AG04450 (cell line): ENCODE measurements around the gene COBL. TPM values are rescaled to one million over a fixed set of nuclear protein-coding genes. Genes with fewer than 3 reads are reported as not detected.

ENCODE experiments used
- CTCF ChIA-PET: fragments of 300-600, 350-600 bp; formaldehyde crosslinking; extraction: SDS; loops from one replicate; lab custom pipeline; 2022; ENCODE audit warnings: antibody characterized with exemption, inconsistent platforms; lab: Charles Lee
- POLR2A ChIA-PET: fragments of 350-600 bp; formaldehyde crosslinking; extraction: SDS; loops from one replicate; lab custom pipeline; 2021; ENCODE audit warnings: antibody characterized with exemption, inconsistent platforms; lab: Yijun Ruan, JAX
- DNase-seq: peaks from one replicate; pipeline ENCODE4 v3.0.0-alpha.2; 2011; ENCODE audit warnings: low read depth, low spot score
- H3K27ac ChIP-seq: one replicate; pipeline ENCODE4 v1.5.1; 2012; ENCODE audit warnings: low read depth, low read length, control low read depth
- H3K27me3 ChIP-seq: one replicate; pipeline ENCODE4 v1.6.0; 2012; ENCODE audit warnings: low read length; ENCODE audit not compliant: control insufficient read depth, insufficient read depth
- H3K4me3 ChIP-seq: 2 replicates; pipeline ENCODE4 v1.5.1; 2011; ENCODE audit warnings: mild to moderate bottlenecking, low read depth, low read length, control low read depth
- H3K9me3 ChIP-seq: 2 replicates; pipeline ENCODE4 v1.5.1; 2012; ENCODE audit warnings: low read length; ENCODE audit not compliant: control insufficient read depth, insufficient read depth
- polyA plus RNA-seq: library from polyadenylated mRNA; depleted of rRNA; stranded (reverse); fragments of >200 nt; gene quantifications from 2 replicates; pipeline ENCODE4 v1.2.3, GENCODE V29; 2011
- TF ChIP-seq, protein P1 (sequence below): IDR thresholded peaks from 2 replicates; pipeline ENCODE4 v1.5.1; 2011; ENCODE audit warnings: low read depth, low read length, control low read depth, inconsistent platforms

COBL gene
- polyA plus RNA-seq, 1 experiment: 0.06 TPM

DNA sequence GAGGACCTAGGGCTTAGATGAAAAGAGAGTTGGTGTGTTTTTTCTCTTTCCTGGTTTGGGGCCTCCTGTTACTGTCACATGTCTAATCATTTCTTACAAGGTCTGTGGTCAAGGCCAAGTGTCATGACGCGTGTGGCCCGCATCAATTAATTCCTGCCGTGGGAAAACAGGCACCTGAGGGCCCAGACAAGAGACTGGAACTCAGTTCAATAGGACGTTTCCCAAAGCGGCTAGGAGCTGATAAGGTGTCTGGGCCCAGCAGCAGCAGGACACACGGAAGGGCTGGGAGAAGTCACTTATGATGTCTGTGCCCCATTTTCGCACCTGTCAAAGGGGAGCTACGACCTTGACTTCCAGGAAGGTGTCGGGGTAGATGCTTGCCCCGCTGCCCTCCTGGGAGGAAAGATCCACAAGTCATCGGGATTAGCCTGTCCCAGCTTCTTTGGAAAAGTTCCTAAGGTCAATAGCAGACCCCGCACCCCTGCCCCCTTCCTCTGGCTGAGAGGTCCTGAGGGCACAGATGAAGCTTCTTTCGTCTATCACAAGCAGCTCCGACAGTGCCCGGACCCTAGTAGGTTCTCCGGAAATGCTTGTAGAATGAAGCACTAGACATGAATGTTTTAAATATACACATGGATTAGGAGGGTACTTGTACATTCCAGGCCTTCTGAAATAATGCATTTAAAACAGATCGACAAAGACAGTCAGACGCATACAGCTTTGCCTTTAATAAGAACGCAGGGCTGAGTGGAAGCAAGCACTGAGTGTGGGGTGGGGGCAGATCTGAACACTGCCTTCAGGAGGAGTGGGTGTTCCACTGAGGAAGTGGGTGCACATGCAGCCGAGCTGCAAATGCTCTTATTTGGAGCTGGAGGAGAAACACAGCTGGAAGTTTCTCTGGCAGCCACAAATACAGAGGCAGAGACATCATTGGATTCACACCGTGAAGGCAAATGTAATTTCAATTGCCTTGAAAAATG is 296.4 kb downstream of the COBL start:
- CTCF ChIA-PET: interaction anchor here (1.1 kb wide), 1 partner anchor 9 kb away, joined by 3 read pairs; no protein-coding TSS in a partner anchor
- H3K27ac ChIP-seq: no peak overlapping the region

DNA sequence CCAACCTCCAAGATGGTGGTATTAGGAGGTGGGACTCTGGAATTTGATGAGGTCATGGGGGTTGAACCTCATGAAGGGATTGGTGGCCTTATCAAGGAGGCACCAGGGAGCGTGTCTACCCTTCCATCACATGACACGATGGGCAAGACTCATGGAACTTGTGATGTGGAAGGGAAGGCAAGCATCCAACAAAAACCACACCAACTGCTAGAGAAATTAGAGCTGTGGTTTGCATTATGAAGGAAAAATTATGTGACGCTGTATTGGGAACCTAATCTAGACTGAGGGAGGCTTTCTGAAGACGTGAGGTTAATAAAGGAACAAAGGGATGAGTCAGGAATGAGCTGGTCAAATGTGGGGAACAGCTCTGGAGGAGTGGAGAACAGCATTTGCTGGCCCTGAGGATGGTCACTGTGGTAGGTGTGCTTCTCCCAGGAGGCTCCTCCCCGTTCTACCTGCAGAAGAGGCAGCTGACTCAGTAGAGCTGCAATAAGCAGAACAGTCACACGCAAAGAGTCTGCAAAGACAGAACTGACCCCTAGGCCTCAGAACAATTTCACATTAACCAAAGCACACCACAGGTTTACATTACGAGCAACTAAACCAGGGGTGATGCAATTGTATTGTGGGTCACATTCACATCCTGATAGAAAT is 297.3 kb downstream of the COBL start:
- POLR2A ChIA-PET: interaction anchor here (0.7 kb wide), 1 partner anchor 11 kb away, joined by 3 read pairs; no protein-coding TSS in a partner anchor
- DNase-seq: no peak
- no peak overlapping the region for H3K27ac ChIP-seq
- H3K27me3 ChIP-seq: no peaks in the 10 kb centered on the region
- TF ChIP-seq, protein P1, sequence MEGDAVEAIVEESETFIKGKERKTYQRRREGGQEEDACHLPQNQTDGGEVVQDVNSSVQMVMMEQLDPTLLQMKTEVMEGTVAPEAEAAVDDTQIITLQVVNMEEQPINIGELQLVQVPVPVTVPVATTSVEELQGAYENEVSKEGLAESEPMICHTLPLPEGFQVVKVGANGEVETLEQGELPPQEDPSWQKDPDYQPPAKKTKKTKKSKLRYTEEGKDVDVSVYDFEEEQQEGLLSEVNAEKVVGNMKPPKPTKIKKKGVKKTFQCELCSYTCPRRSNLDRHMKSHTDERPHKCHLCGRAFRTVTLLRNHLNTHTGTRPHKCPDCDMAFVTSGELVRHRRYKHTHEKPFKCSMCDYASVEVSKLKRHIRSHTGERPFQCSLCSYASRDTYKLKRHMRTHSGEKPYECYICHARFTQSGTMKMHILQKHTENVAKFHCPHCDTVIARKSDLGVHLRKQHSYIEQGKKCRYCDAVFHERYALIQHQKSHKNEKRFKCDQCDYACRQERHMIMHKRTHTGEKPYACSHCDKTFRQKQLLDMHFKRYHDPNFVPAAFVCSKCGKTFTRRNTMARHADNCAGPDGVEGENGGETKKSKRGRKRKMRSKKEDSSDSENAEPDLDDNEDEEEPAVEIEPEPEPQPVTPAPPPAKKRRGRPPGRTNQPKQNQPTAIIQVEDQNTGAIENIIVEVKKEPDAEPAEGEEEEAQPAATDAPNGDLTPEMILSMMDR: no peak
- no peaks in the 10 kb centered on the region; the same call in 1 of the 2 replicates for H3K9me3 ChIP-seq
- CTCF ChIA-PET: interaction anchor here (1.1 kb wide), 1 partner anchor 10 kb away, joined by 3 read pairs; no protein-coding TSS in a partner anchor
- no peak overlapping the region for H3K4me3 ChIP-seq

More for the DNA sequence above, 296.4 kb downstream of the COBL start:
- no peak for DNase-seq
- POLR2A ChIA-PET: interaction anchor here (1.6 kb wide), 1 partner anchor 10 kb away, joined by 12 read pairs; no protein-coding TSS in a partner anchor
- TF ChIP-seq, protein P1: no peak
- Histone ChIP-seq H3K4me3 (no peak overlapping the region), H3K9me3 (no peaks in the 10 kb centered on the region; the same call in 1 of the 2 replicates), H3K27me3 (peaks cover 4% of the 10 kb centered on the region)

DNA sequence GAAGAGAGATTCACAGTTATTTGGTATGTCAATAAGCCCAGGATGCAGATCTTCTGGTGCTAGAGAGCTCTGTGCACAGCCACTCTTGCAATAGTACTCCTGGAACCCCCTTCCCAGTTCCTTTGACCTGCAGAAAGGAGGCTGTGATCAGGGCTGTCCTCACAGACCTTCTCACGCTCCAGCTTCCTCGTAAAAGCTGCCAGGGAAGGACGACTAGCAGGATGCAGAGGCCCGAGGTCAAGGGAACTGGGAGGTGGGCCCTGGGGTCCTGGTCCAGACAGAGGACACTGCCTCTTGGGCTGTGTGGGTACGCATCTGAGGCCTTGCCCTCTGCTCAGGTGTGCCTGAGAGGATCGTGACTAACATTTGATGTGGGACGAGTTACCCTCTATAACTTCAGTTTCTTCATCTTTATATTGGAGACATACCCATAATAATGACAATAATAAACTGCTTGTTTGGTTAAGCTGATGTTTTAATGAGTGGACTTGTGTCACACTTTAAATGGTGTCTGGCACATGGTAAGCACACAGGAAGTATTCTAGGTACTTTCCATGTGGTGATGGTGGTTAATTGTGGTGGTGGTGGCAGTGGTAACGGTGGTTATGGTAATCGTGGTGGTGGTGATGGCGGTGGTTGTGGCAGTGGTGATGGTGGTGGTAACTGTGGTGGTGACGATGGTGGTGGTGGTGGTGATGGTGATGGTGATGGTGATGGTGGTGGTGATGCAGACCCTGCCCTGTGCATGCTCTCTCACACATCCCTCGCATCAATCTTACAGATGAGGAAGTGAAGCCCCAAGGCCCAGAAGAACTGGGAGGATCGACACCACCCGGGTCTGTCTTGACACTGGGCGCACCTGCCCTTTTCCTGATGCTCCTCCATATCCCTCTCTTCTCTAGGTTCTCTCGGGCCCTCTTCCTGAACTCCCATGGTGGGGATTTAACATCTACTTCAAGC is 298.8 kb downstream of the COBL start:
- H3K4me3 ChIP-seq: no peak overlapping the region
- POLR2A ChIA-PET: no interaction called here

DNA sequence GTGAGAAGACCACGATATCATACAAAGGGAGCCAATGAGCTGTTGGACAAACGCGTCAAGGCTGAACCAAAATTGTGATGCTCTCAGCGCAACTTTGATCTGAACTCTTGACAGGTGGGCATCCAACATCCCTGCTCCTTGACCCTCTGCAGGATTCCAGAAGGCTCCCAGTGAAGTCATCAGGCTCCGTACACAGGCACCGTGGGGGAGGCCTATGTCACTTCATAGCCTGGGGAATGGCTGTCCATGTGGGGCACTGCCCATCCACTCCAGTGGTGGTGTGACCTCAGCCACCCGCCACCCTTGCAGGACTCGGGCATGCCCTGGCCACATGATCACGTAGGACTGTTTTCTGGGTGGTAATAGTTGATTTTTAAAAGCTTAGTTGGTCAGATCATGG is 300.1 kb downstream of the COBL start:
- DNase-seq: no peak
- H3K9me3 ChIP-seq: no peaks in the 10 kb centered on the region; the same call in 1 of the 2 replicates
- TF ChIP-seq, protein P1: no peak
- H3K27me3 ChIP-seq: peaks cover 12% of the 10 kb centered on the region
- H3K27ac ChIP-seq: no peak overlapping the region
- CTCF ChIA-PET: no interaction called here
- POLR2A ChIA-PET: no interaction called here
- H3K4me3 ChIP-seq: no peak overlapping the region

More for the DNA sequence above, 298.8 kb downstream of the COBL start:
- CTCF ChIA-PET: interaction anchor here (0.8 kb wide), 1 partner anchor 143 kb away, joined by 3 read pairs; no protein-coding TSS in a partner anchor
- Histone ChIP-seq H3K9me3 (no peaks in the 10 kb centered on the region; the same call in 1 of the 2 replicates), H3K27me3 (peaks cover 5% of the 10 kb centered on the region), H3K27ac (no peak overlapping the region)
- no peak for DNase-seq
- TF ChIP-seq, protein P1: no peak
